SIG-M5 treated with dmso at 0.1 percent for 504 hours (cell line): ENCODE measurements around the gene INO80E.
A peak's percentile ranks its signal among the peaks of the same experiment; 100 is the strongest.
"Not testable (repeated sequence)": the region's sequence is repeated elsewhere in the genome, so short reads cannot be mapped to it uniquely, and the experiment has no call there.

ENCODE experiments used
- DNase-seq: peaks from one replicate; lab custom pipeline; 2025; ENCODE audit not compliant: unreplicated experiment; lab: John Stamatoyannopoulos, UW

Gene INO80E

DNA sequence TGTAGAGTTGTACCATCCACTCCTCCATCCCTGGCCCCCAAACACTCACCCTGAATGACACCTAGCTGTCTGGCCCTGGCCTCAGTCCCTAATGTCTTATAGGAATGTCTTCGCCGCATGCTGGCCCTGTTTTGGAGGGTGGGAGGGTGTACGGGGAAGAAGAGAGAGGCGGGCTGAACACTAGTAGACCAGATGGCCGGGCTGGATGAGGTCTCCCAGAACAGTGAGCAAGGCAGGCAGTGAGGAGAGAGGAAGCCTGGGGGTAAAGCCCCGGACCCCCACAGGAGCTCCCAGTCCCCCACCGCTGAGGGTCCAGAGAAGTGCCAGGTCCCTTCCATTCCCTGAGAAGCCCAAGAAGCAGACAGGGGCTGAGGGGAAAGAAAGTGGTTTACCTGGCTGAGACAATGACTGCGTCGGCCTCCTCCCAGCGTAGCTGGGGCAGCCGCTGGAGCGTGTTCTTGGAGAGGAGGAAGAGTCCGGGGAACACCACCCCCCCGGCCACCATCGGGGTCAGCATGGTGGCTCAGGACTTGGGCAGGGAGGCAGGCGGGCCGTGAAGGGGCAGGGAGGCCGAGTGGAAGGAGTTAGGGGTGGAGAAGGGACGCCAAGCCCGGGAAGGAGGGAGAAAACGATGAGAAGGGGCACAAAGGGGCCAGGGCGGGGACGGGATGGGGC lies 34.1 kb downstream of the INO80E start:
- DNase-seq = no peak

DNA sequence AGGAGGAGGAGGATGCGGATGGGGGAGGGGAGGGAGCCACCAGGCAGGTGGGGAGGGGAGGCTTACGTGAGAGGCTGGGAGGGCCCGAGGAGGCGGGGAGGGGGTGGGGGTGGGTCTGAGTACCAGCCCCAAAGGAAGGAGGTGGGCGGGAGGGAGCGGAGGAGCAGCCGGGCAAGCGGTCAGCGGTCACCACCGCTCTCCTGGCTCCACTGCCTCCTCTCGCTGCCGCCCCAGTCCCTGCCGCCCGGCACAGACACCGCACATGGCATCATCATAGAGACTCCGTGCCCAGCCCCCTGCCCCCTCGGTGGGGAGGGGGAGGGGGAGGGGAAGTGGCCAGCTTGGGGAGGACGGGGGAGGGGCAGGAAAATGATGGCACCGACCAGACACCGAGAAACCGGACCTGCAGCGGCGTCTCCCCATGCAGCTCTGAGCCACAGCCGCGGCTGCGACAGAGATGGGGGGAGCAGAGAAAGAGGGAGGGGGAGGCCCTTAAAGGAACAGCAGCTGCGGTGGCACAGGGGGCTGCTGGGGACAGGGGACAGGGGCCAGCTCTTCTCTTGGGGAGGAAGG lies 34.9 kb downstream of the INO80E start, which contains the start of gene TLCD3B:
Gene TLCD3B, minus strand, starts transcription at position 431 of the 573 bp plus-strand sequence. CDS start 744 bp downstream, outside the sequence.
- no peak for DNase-seq

DNA sequence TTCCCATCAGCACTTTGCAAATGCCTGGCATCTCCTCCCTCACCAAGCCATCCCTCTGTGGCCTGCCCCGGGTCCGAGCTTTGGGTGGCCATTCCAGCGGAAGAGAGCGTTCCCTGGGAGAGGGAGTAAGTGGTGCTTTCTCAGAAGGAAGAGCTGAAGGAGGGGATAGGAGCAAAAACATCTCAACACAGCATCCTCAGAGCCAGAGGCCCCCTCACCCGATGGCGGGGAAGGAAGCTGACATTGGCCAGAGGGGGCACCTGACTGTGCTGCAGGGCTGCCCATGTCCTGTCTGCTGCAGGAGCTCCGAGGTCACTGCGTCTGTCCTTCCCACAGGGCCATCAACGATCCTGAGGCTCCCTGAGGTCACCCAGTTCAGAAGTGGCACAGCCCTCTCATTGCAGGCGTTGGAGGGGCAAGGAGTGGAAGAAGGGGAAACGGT lies 35.5 kb downstream of the INO80E start:
- DNase-seq = no peak

DNA sequence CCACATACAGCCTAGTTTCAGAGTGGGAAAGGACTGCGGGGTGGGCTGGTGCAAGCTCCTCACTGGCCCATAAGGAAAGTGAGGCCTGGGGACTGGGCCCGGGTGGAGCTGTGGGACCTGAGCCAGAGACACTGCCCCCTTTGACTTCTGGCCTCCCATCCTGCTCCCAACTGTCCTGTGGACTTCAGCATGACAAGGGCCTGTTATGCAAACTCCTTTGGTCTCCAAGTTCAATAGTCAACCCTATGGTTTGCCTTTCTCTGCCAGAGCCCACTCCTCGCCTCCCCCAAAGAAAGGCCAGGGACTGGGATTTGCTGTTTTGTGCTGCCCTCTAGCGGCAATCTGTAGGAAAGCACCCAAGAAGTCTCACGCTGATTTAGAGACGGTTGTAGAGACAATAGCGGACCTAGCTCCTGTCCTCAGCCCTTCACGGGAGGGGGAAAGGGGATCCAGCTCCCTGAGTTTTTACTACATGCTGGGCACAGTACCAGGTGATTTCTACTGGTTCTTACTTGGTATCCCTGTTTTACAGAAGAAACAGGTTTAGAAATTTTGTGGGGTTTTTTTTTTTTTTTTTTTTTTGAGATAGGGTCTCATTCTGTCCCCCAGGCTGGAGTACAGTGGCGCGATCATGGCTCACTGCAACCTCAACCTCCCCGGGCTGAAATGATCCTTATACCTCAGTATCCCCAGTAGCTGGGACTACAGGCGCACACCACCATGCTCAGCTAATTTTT lies 36.2 kb downstream of the INO80E start:
- peak; percentile 75 for DNase-seq

DNA sequence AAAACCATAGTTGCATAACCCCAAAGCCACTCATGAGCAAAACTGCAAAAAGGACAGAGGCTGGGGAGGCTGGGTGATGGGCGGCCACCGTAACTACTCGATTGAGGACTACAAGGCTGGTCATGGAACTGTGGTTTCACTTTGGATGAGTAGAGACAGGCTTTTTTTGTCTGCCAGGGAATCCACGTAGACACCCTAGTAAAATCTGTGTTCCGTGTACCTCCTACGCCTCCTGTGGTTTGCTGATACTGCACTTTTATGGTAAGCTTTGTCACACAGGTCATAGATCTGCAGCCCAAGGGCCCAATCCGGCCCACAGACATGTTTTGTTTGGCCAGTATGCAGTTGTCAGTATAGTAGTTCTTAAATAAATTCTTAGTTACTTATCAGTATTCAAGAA lies 37.2 kb downstream of the INO80E start:
- DNase-seq = no peak

DNA sequence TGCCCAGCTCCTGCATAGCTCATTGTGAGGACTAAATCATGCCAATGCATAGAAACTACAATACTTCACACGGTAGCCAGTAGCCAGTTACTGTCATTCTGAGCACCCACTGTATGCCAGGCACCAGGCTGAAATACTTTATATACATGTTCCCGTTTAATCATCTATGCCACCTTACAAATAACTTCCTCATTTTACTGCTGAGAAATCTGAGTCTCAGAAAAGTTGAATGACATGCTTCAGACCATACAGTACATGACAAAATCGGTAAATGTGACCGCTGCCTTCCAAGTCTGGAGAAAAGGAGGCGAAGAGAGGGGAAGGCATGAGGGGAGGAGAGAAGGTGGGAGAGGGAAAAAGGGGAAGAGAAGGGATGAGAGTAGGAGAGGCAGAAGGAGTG lies 44.2 kb downstream of the INO80E start:
- peak; percentile 29 for DNase-seq

DNA sequence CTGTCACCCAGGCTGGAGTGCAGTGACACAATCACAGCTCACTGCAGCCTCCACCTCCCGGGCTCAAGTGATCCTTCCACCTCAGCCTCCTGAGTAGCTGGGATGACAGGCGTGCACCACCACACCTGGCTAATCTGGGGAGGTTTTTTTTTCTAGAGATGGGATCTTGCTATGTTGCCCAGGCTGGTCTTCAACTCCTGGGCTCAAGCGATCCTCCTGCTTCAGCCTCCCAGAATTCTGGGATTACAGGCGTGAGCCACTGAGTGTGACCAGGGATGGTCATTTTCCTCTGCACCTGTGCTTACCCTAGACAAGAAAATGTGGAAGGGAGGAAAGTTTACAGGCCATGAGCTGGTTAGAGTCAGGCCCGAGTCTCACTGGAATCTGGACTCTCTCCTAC lies 44.6 kb downstream of the INO80E start:
- DNase-seq = not testable (repeated sequence)

DNA sequence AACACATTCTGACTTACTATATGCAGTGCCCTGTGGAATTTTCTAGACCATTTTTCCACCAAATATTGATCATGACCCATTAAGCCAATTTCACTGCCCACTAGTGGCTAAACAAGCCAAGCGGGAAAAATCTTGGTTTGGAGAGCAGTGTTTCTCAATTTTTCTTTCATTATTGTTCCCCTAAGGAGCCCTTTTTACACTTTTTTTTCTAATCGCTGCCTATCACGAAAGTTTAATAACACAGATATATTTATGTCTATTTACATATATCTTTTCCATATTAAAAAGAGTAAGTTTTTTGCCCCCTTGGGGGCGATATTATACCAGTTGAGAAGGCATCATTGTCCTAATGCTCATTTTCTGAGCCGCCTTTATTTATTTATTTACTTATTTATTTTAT lies 45.8 kb downstream of the INO80E start:
- DNase-seq = no peak

DNA sequence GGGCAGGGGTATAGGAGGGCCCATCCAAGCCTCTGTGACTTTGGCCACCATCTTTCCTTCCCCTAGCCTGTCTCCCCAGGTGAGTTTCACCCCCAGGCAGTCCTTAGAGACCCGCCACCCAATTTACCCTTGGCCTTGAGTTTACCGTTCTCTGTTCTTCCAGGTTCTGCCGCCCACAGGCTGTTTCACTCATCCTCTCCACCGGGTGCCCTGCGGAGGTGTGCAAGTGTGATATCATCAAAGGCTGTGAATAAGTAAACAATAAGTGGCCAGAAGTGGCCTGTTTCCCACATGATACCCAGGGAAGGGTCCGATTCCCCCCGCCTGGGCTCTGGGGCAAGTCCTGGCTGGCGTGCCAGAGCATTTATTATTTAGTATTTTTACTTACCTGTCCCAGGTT lies 50.1 kb downstream of the INO80E start:
- no peak for DNase-seq

DNA sequence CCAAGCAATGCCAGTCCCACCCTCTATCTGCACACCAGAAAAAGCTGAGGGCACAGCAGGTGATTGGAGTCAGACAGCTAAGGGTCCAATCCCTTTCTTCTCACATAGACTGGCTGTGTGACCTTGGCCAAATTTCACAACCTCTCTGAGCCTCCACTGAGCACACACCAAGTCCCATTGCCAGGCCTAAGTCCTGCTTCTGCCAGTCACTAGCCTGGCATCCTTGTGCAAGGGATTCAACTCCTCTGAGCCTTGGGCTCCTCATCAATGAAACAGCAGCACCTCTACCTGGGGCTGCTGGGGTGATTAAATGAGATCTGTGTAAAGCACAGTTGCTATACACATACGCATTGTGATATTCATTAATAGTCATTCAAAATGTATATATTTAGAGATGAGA lies 50.5 kb downstream of the INO80E start:
- DNase-seq = no peak

DNA sequence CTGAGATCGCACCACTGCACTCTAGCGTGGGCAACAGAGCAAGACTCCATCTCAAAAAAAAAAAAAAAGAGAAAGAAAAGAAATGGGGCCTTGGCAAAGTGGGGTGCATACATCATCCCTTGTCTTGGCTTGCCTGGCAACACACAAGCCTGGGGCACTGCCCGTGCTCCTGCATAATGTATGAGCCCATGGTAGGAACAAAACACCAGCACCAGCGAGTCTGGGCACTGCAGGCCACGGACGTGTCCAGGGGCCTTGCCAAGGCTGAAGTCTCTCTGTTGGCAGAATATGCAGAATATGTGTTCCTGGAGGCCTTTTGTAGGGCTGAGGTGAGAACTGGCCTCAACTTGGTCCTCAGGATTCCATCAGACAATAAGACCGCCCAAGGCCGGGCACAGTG lies 53.8 kb downstream of the INO80E start:
- DNase-seq = no peak

DNA sequence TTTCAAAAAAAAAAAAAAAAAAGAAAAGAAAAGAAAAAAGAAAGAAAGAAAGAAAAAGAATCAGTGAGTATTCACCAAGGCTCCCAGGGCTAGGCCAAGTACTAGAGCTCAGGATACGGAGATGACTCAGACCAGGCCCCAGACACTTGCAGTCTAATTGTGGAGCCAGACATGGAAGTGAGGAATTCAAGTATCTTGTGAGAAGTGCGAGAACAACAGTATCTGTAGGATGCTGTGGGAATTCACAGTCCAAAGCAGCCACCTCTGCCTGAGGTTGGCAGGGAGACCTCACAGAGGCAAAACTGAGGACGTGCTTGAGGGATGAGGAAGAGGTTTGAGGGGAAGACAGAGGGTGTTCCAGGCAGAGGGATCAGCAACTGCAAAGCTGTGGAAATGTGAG lies 55.5 kb downstream of the INO80E start:
- DNase-seq = no peak

DNA sequence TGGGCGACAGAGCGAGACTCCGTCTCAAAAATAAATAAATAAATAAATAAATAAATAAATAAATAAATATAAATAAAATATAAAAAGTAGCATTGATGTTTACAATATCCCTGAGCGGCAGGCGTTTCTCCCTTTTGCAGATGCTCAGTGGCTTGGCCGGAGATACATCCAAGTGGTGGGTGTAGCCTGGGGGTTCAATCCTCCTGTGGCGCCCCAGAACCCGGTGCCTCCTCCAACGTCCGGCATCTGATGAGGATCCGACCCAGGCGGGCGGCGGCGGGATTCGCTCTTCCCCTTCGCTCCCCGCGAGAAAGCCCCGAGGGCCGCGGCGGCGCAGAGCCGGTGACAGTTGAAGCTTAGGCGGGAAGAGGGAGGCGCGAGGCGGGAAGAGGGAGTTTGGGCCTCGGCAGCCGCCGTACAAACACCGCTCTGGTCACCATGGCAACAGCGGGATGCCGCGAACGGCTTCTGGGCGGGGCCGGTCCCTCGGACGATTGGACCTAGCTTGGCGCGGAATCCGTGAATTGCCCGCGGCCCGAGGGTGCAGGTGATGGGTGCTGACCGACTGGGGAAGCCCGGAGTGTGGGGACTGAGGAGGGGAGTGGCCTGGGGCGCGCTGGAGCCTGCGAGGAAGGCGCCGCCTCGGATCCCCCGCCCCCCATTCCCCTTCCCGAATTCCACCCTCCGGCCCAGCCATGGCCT lies 56.8 kb downstream of the INO80E start:
- peak; percentile 91 for DNase-seq

DNA sequence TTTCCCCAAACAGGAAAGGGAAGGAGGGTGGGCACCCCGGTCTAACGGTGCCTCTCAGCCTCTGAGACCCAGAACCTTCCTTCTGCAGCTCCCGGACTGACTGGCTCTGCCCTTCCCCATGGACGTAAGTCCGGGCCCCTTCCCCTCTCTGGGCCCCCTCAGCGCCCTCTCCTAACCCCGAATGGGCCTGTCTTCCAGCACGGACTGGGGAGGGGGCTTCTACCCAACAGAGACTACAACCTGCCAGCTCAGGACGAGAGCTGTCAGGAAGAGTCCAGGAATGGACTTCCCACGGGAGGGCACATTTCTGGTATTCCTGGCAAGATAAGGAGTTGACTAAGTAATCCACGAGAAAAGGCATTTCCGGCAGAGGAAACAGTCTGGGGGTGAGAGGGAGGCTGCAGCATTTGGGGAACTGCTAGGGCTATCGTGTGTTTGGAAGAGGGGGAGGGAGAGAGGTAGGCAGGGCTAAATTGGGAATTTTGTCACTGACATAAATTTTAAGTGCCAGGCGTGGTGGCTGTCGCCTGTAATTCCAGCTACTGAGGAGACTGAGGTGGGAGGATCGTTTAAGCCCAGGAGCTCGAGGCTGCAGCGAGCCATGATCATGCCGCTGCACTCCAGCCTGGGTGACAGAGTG lies 57.5 kb downstream of the INO80E start:
- DNase-seq = no peak

DNA sequence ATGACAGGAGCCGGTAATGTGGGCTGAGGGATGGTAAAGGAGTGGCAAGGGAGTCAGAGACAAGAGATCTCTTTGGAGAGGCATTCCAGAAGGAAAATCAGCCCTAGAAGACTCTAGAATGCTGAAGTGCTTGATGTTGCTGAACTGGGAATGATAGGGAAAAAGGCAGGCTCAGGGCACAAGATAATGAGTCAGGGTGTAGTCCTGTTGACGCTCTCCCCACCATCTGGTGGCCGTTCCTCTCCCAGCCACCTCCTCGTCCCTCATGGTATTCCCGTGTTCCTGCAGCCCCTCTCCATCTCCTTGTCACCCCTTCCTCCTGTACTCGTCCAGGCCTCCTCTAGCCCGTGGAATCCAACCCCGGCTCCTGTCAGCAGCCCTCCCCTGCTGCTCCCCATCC lies 58.4 kb downstream of the INO80E start:
- DNase-seq = no peak

DNA sequence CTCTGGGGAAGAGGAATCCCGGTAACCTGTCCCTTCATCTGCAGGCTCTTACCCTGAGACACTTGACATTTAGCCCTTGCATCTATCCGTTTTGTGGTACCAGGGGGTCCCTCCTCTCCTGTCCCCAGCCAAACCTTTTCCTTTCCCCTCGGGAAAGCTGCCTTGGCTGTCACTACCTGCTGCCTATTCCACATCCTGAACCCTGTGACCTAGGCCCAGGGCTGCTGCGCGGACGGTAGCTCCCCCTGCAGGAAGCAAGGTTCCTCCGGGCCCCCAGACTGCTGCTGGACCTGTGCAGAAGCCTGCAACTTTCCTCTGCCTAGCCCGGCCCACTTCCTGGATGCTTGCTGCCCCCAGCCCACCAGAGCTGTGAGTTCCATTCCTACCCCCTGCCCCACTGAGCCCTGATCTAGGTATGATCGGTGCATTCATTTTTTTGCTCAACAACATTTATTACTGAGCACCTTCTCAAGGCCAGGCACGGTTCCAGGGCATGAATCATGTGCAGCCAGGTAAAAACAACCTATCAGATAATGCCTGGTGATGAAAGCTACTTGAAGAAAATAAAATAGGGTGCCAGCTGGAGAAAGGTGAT lies 59.0 kb downstream of the INO80E start:
- DNase-seq = peak; percentile 31
